HG03442 (cell line): Measurements from ENCODE around the gene FOXO4.
A peak's percentile ranks its signal among the peaks of the same experiment; 100 is the strongest.

Experiments used
- ATAC-seq: cut with Tn5 transposase; IDR thresholded peaks from one replicate; pipeline ENCODE4 v1.9.1; 2021; ENCODE audit warnings: mild to moderate bottlenecking, moderate library complexity; ENCODE audit not compliant: unreplicated experiment

FOXO4 gene

GRCh38 chrX:71098951-71099506 is 3.4 kb downstream of the FOXO4 start:
- ATAC-seq, result no peak

- ATAC-seq, result no peak
These were observed 4.1 kb downstream of the FOXO4 start for GRCh38 chrX:71099736-71100135.

GRCh38 chrX:71100581-71101505 is 5.2 kb downstream of the FOXO4 start:
- ATAC-seq, result no peak

- no peak for ATAC-seq
These were observed 6.6 kb downstream of the FOXO4 start for GRCh38 chrX:71102292-71102691.

- peak; percentile 38 for ATAC-seq
These were observed 7.7 kb downstream of the FOXO4 start for GRCh38 chrX:71103110-71103983.

- no peak for ATAC-seq
These were observed 10.0 kb downstream of the FOXO4 start for GRCh38 chrX:71105628-71106027.

GRCh38 chrX:71106427-71106826 is 10.8 kb downstream of the FOXO4 start, which contains the start of gene CXorf65:
Gene CXorf65 (minus strand): TSS chrX:71106740. CDS start chrX:71106556, 184 bp downstream.
- no peak for ATAC-seq

- no peak for ATAC-seq
These were observed 11.6 kb downstream of the FOXO4 start for GRCh38 chrX:71107245-71107644.

GRCh38 chrX:71107762-71108360 is 12.2 kb downstream of the FOXO4 start:
- ATAC-seq, result no peak

- no peak for ATAC-seq
These were observed 13.4 kb downstream of the FOXO4 start for GRCh38 chrX:71109051-71109450.

GRCh38 chrX:71111141-71111843 is 15.6 kb downstream of the FOXO4 start, which contains the start of gene IL2RG:
Gene IL2RG (minus strand): TSS chrX:71111577. CDS start chrX:71111539, 38 bp downstream.
- ATAC-seq, result peak; percentile 95

- ATAC-seq, result peak; percentile 10
These were observed 16.3 kb downstream of the FOXO4 start for GRCh38 chrX:71111921-71112431.

GRCh38 chrX:71117358-71117757 is 21.7 kb downstream of the FOXO4 start:
- no peak for ATAC-seq

GRCh38 chrX:71118032-71118984 is 22.7 kb downstream of the FOXO4 start, which contains the start of gene MED12:
Gene MED12 (plus strand): TSS chrX:71118596. CDS start chrX:71118755, 159 bp downstream.
- ATAC-seq, result peak; percentile 94

- no peak for ATAC-seq
These were observed 23.4 kb downstream of the FOXO4 start for GRCh38 chrX:71118985-71119535.

GRCh38 chrX:71128166-71128833 is 32.6 kb downstream of the FOXO4 start:
- no peak for ATAC-seq

- peak; percentile 64 for ATAC-seq
These were observed 33.5 kb downstream of the FOXO4 start for GRCh38 chrX:71128915-71129765.
